KBM-7 (cell line): ENCODE measurements around the gene ZNF100.
"Not testable (repeated sequence)": the region's sequence is repeated elsewhere in the genome, so short reads cannot be mapped to it uniquely, and the experiment has no call there.

Source experiments
- DNase-seq: peaks from one replicate; pipeline ENCODE4 v3.0.0-alpha.2; 2015
- in situ Hi-C: fragments of 300-500 bp; cut with MboI; formaldehyde crosslinking; loops from 2 replicates; pipeline ENCODE4 v1.14.3; 2020; ENCODE audit warnings: low sequenced_read_pairs, low pct_unique_long_range_greater_than_20kb, mixed read lengths

The ZNF100 gene

GRCh38 chr19:21707878-21708277 is 59.5 kb downstream of the ZNF100 start:
- DNase-seq, in situ Hi-C loops: not testable (repeated sequence)

GRCh38 chr19:21707065-21707464 is 60.3 kb downstream of the ZNF100 start:
- DNase-seq, result no peak

GRCh38 chr19:21705393-21705792 is 62.0 kb downstream of the ZNF100 start:
- DNase-seq, result no peak
- in situ Hi-C loops, result no loop called here

More at GRCh38 chr19:21707065-21707464, 60.3 kb downstream of the ZNF100 start:
- in situ Hi-C loops, result no loop called here

GRCh38 chr19:21704320-21704719 is 63.1 kb downstream of the ZNF100 start:
- in situ Hi-C loops, result no loop called here
- no peak for DNase-seq

GRCh38 chr19:21699197-21699596 is 68.2 kb downstream of the ZNF100 start:
- no peak for DNase-seq

GRCh38 chr19:21698215-21698614 is 69.2 kb downstream of the ZNF100 start:
- peak; percentile 18 for DNase-seq
- in situ Hi-C loops, result no loop called here

More at GRCh38 chr19:21699197-21699596, 68.2 kb downstream of the ZNF100 start:
- in situ Hi-C loops, result no loop called here

- DNase-seq, result no peak
- in situ Hi-C loops, result no loop called here
These were observed 69.7 kb downstream of the ZNF100 start for GRCh38 chr19:21697698-21698097.

GRCh38 chr19:21694171-21694906 is 73.0 kb downstream of the ZNF100 start:
- no peak for DNase-seq
- in situ Hi-C loops, result no loop called here

- in situ Hi-C loops, result no loop called here
These were observed 74.0 kb downstream of the ZNF100 start for GRCh38 chr19:21693399-21693798.

GRCh38 chr19:21691661-21692060 is 75.7 kb downstream of the ZNF100 start:
- DNase-seq, result no peak
- in situ Hi-C loops, result no loop called here

More at GRCh38 chr19:21693399-21693798, 74.0 kb downstream of the ZNF100 start:
- no peak for DNase-seq

- no peak for DNase-seq
- in situ Hi-C loops, result no loop called here
These were observed 78.9 kb downstream of the ZNF100 start for GRCh38 chr19:21688464-21688863.

GRCh38 chr19:21680671-21681070 is 86.7 kb downstream of the ZNF100 start:
- in situ Hi-C loops, result no loop called here
- no peak for DNase-seq

- in situ Hi-C loops, result no loop called here
- DNase-seq, result no peak
These were observed 87.4 kb downstream of the ZNF100 start for GRCh38 chr19:21680026-21680425.

- in situ Hi-C loops, result no loop called here
- DNase-seq, result no peak
These were observed 89.5 kb downstream of the ZNF100 start for GRCh38 chr19:21677696-21678418.

GRCh38 chr19:21674454-21674853 is 92.9 kb downstream of the ZNF100 start:
- in situ Hi-C loops, result no loop called here
- no peak for DNase-seq

- DNase-seq, in situ Hi-C loops: not testable (repeated sequence)
These were observed 93.9 kb downstream of the ZNF100 start for GRCh38 chr19:21673479-21673878.
